Stimulated activated CD4-positive, alpha-beta T cell treated with anti-CD3 and anti-CD28 coated beads, Interleukin-2, amount 100 ng/mL, for 48 hours (primary cell): Measurements from ENCODE around the gene PTPN12.
"Not testable (repeated sequence)": the region's sequence is repeated elsewhere in the genome, so short reads cannot be mapped to it uniquely, and the experiment has no call there.

ENCODE experiments used
- DNase-seq, 2 donors: peaks; one replicate each; pipeline ENCODE4 v3.0.0-alpha.2; 2020

The PTPN12 gene

DNA sequence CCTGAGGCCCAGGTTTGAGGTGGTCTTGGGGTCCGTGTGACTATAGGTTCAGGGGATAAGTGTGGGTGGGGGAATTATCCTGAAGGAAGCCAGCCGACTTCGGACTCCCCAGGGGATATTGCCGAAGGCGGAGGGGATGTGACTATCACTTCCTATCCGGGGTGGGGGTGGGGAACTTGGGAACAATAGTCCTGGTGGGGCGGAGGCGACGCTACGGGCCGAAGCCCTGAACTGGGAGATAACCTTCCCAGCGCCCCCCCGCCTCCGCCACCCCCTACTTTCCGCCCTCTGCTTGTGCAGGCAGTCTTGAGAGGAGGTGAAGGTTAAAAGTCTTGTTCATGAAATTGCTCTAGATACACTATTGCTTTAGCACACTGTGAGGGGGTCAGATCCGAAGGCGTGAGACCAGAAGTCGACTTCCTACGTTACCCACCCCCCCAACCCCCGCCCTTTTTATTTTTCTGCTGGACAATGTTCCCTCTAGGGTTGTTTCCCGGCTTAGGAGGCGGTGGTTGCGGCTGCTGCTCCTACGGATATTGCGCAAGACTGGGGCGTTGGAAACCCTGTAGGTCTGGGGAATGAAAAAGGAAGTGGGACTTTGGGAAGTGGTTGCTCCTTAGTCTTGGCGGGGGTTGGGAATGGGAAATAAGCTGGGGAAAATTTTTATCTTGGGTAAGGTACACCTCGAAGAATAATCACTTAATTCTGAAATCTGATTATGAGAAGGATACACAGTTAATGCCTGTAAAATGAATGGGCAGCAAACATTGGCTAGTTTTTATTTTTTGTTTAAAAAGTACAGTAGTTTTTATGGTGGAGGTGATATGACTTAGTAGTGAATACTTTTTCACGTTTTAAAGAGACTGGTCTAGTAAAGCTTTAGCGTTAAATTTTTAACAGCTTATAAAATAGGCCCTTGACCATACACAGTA is 1.5 kb downstream of the PTPN12 start:
- DNase-seq, result no peak

DNA sequence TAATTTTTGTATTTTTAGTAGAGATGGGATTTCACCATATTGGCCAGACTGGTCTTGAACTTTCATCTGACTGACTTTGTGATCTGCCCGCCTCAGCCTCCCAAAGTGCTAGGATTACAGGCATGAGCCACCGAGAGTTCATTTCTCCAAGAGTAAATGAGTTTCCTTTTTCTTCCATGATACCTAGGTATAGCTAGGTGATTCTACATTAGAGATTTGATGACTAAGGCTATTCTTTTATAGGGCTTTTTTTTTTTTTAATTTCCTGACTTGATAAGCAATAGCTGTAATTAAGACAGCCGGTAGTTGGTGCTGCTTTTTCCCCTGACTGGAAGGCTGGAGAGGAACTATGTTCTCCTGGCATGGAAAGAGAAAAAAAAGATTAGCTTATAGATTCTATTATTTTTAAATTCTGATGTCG is 3.3 kb downstream of the PTPN12 start:
- DNase-seq, result no peak

DNA sequence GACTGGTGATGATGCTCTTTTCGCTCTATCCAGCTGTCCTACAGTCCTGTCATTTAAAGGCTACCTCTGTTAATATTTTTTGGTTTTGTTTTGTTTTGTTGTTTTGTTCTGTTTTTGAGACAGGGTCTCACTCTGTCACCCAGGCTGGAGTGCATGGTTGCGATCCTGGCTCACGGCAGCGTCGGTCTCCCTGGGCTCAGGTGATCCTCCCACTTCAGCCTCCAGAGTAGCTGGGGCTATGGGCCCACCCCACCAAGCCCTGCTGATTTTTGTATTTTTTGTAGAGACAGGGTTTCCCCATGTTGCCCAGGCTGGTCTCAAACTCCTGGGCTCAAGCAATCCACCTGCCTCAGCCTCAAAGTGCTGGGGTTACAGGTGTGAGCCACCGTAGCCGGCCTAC is 3.9 kb downstream of the PTPN12 start:
- DNase-seq, result not testable (repeated sequence)

DNA sequence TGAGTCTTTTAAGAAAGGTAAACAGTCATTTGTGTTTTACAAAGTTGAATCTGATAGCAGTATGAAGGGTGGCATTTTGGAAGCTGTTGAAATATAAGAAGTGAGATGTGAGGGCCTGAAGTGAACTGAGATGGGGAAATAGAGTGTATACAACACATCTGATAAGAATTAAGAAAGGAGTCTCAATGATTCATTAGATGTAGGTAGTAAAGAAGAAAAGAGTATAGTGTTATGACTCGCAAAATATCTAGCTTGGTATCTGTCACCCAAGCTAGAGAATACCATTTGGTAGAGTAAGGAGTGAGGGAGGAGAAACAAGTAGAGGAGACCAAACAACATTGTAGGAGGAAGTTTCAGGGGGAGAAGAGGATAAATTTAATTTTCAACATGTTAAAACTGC is 5.3 kb downstream of the PTPN12 start:
- no peak for DNase-seq

DNA sequence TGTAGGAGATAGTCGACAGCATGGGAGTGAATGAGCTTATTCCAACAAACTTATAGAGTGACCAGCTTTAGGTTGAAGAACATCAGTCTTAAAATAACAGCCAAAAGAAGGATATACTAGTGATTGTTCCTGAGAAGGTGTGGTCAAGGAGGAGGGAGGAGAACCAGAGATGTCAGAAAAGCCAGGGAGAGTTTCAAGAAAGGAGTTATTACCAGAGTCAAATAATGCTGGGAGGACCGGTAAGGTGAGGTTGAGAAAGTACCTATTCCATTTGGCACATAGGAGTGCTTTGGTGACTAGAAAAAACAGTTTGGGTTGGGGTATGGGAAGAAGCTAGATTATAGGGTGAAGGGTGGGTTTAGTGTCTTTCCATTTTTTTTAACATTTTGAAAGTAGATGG is 5.8 kb downstream of the PTPN12 start:
- no peak for DNase-seq

DNA sequence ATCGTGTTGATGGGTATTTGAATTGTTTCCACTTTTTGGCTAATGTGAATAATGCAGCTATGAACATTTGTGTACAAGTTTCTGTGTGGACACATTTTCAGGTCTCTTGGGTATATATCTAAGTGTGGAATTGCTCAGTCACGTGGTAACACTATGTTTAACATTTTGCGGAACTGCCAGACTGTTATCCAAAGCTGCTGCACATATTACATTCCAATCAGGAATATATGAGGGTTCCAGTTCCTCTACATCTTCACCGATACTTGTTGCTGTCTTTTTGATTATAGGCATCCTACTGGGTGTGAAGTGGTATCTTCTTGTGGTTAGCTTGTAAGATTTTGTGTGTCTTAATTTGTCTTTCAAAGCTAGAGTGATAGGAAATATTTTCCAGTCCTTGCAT is 6.8 kb downstream of the PTPN12 start:
- no peak for DNase-seq

DNA sequence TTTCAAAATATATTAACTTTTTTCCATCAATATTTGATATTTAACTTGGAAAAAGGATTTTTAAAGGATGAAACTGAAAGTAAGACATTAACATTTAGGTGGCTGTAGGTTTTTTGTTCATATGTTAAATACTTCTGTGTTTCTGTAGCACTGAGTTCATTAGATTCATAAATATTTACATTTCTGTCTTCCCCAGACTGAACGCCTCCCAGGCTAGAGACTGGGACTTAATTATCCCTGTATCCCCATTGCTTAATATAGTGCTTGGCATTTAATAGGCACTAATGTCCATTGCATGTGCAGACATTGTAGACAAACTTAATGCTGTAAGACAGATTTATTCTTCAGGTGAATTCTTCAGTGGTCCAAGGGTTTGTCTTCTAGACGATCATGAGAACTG is 7.4 kb downstream of the PTPN12 start:
- no peak for DNase-seq

DNA sequence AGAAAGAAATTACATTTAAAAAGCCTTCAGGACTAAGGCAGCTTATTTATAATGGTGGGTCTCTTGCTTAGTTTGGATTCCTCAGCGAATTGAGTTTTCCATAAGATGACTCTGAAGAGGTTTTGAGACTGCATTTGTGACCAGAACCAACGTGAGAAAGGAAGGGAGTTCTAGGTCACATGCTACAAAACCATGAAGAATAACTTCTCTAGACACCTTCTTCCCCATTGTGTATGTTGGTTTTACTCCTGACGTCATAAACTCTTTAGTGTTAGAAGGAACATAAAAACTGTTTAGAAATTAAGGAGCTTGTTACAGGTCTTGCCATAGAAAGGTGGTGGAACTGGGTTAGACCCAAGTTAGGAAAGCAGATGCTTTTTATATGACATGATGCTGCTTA is 11.1 kb downstream of the PTPN12 start:
- DNase-seq, result no peak

DNA sequence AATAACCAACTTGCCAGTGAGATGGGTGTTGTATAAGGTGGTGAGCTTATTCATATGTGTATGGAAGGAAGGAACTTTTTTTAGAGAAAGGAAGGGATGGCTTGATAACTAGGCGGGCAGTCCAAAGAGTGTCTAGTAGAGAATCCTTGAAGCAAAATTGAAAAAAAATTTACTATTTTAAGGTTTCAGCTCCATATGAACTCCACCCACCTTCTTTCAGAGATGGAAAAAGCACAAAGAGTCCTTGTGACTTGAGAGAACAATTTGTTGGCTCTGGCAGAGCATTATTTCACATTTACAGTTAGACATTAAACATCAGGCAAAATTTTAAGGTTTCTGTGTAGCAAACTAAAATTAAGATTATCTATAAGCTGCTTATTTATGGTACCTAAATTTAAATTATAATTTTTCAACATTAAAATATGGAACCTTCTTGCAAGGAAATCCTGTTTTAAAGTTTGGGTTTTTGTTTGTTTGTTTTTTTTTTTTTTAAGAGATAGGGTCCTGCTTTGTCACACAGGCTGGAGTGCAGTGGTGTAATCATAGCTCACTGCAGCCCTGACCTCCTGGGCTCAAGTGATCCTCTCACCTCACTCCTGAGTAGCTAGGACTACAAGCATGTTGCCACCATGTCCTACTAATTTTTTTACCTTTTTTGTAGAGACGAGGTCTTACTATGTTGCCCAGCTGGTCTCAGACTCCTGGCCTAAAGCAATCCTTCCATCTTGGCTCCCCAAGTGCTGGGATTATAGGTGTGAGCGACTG is 12.2 kb downstream of the PTPN12 start:
- DNase-seq, result no peak

DNA sequence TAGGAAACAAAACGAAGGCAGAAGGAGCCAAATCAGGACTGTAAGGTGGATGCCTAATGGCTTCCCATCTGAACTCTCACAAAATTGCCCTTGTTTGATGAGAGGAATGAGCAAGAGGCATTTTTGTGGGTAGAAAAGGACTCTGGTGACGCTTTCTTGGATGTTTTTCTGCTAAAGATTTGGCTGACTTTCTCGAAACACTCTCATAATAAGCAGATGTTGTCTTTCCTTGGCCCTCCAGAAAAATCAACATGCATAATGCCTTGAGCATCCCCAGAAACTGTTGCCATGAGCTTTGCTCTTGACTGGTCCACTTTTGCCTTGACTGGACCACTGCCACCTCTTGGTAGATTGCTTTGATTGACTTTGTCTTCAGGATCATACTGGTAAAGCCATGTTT is 13.5 kb downstream of the PTPN12 start:
- no peak for DNase-seq

DNA sequence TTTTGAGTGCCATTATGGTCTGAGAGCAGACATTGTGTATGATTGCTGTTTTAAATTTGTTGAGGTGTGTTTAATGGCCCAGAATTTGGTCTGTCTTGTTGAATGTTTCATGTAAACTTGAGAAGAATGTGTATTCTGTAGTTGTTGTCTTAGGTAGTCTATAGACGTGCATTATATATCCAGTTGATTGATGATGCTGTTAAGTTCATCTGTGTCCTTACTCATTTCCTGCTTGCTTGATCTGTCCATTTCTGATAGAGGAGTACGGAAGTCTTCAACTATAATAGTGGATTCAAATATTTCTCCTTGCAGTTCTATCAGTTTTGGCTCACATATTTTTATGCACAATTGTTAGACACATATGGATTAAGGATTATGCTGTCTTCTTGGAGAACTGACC is 16.0 kb downstream of the PTPN12 start:
- DNase-seq, result no peak

DNA sequence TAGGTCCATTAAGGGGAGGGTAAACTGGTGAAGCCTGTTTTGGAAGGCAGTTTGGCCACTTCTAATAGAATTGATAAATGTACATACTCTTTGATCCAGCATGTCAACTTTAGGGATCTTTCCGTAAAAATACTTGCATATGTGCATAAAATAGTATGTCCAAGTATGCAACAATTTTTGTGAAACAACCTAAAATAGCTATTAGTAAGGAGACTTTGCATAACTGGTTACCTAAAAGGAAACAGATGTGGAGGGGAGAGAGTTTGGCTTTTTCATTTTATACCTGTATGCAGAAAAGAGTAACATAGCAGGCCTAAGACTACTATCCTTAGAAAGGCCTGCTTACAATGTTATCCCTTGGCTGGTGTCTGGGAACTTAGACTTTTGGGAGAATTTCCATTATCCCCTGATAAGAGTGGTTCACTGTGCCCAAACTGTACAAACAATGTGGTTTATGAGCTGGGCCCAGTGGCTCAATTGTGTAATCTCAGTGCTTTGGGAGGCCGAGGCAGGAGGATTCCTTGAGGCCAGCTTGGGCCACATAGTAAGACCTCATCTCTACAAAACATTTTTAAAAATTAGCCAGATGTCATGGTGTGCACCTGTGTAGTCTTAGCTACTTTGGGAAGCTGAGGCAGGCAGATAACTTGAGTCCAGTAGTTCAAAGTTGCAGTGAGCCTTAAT is 21.3 kb downstream of the PTPN12 start:
- DNase-seq, result no peak

DNA sequence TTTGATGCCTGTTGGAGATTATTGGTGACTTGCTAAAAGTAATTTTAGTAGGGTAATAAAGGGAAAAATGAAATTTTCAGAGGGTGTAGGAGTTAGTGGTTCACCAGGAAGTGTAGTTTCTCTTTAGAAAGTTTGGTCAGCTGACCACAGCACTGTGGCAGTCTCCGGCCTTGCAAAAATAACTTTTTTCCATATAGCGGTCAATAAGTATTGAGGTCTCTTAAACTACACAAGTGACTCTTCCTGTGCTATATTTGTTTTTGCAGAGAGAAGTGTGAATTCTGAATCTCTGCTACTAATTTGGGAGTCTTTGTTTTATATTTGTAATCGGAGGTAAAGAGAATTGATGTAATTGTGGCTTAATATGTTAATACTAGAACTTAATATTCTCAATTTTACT is 24.3 kb downstream of the PTPN12 start:
- DNase-seq, result no peak

DNA sequence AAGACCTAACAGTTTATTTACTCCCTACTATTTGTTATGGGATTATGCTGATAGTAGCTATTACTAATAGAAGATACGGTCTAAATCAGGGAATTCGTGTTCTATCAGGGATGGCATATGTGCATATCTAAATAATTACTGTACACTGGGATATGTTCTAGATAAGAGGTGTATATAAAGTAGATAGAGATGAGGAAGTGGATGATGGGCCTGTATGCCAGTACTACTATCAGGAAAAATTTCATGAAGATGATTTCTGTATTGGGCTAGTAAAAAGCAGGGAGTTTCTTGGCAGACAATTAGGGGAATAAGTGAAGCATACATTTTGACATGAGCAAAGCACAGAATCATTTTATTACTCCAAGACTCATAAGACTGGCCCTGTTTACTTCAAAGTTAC is 26.2 kb downstream of the PTPN12 start:
- no peak for DNase-seq

DNA sequence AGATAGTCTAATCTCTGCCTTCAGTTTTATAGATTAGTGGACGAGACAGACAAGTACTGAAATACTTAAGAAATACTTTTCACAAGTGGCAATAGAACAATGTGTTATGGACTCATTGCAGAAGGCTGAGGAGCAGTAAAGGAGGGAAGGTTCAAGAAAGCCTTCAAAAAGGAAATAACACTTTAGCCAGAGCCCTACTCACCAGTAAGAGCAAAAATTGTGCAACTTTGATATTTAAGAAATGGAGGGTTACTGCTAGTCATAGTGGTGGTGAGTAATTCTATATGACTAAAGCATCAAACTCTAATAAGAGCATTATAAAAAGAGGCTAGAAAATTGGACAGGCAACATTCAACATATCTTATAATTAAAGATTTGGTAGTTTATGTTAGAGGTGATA is 28.8 kb downstream of the PTPN12 start:
- no peak for DNase-seq

DNA sequence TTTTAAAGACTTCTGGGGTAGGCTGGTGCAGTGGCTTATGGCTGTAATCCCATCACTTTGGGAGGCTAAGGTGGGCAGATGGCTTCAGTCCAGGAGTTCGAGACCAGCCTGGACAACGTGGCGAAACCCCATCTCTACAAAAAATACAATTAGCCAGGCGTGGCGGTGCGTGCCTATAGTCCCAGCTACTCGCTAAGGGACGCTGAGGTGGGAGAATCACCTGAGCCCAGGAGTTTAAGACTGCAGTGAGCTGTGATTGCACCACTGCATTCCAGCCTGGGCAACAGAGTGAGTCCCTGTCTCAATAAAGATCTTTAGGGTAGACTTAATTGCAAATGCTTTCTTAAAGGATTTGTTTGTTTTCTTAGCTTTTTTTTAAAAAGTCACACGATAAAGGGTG is 29.3 kb downstream of the PTPN12 start:
- DNase-seq, result no peak

DNA sequence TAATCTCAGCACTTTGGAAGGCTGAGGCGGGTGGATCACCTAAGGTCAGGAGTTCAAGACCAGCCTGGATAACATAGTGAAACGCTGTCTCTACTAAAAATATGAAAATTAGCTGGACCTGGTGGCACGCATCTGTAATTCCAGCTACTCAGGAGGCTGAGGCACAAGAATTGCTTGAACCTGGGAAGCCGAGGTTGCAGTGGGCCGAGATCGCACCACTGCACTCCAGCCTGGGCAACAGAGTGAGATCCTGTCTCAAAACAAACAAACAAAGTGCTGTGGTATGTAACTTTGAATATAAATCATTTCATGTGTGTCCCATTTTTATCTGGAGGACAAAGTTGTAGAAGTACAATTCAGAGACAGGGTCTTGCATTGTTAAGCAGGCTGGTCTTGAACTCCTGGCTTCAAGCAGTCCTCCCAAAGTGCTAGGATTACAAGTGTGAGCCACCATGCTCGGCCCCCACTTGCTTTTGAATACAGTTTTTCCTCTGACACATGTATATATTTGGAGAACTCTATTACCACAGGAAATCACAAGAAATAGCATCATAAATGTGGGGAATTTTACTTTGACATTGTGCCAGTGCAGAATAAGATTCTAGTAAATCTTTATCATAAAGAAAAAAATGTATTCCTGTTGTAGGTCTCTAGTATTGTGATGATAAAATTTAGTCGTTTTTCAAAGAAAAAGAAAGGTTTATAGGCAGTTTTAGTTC is 32.6 kb downstream of the PTPN12 start:
- no peak for DNase-seq

DNA sequence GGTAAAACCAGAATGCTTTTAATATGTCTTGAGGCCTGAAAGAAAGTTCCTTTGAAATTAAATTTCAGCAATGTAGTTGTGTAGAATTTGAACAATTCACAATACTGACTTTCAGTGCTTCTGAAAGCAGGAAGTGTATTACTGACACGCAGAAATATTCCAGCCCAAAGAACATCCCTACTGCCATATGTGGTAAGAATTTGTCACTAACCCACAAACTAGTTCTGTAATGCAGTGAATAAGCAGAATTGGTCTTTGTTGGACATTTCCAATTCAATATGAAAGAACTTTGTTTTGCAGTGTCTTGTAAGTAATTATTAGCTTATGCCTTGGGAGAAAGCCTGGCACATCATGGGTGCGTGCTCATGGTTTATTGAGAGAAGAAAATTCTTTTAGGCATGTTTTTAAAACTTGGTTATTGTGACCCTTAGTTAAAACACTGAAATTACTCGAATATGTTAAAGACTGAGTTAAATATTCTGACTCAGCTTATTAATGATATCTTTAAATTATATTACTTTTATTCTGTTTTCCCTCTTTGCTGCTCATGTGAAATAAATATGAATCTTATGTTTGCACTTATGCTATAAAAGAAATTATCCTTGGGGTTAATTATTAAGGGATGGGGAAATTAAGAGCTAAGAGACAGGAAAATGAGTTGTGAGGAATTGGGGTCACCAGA is 33.4 kb downstream of the PTPN12 start:
- DNase-seq, result no peak

DNA sequence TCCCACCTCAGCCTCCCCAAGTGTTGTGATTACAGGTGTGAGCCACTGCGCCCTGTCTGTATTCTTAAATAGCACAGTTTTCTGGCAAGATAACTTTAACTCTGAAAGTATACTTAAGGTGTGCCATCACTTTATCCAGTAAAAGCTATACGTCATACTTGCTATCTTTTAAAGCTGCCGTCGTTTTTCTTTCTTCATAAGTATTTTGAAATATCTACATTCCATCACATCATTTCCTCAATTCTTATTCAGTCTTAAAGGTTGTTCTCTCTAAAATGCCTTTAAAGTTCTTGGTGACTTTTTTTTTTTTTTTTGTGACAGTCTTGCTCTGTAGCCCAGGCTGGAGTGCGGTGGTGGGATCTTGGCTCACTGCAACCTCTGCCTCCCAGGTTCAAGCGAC is 34.7 kb downstream of the PTPN12 start:
- DNase-seq, result no peak

DNA sequence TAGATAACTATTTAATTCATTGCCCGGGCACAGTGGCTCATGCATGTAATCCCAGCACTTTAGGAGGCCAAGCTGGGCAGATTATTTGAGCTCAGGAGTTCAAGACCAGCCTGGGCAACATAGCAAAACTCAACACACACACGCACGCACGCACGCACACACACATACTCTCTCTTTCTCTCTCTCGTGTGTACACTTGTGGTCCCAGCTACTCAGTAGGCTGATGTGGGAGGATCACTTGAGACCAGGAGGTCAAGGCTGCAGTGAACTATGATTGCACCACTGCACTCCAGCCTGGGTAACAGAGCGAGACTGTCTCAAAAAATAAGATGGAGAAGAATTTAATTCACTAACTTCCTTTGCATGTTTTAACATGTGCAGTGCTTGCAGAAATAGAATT is 38.1 kb downstream of the PTPN12 start:
- no peak for DNase-seq

DNA sequence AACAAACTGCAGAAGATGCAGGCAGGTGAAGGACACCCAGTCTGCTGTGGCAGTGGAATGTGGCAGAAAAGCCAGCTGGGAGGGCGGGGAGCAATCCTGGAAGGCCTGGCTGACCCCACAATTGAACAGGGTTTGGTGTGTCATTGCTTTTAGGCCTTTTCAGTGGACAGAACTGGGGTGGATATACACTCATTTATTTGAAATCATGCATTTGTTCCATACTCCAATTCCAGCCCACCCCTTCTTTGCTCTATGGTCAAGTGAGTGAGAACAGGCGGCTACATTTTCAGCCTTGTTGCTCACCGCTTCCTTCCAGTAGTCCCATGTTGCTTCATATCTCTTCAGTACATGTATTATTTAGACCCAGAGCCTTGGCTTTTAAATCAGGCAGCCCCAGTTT is 39.8 kb downstream of the PTPN12 start:
- DNase-seq, result no peak

DNA sequence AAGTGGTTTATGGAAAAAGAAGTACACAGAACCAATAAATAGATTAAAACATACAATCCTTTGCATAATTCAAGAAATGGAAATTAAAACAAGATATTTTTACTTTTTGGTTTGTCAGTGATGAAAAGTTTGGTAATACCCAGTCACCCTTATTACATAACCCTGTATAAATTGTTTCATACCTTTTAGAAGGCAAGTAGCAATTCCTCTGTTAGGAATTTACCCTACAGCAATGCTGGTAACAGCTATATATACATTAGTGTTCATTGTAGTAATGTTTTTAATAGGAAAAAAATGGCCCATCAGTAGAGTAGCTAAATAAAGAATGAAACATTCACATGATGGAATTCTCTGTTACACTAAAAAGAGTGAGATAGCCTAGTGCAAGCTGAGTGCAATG is 42.7 kb downstream of the PTPN12 start:
- DNase-seq, result no peak
